SK-N-MC (cell line): ENCODE measurements around the gene FAM110D.

Experiments
- DNase-seq: peaks from one replicate; pipeline ENCODE4 v3.0.0-alpha.2; 2011; ENCODE audit warnings: low read depth, low spot score
- H3K27ac ChIP-seq: fragments of 200-600 bp; sonication (generic); 2 replicates; pipeline ENCODE4 v1.5.1; 2016; ENCODE audit warnings: mixed run types
- H3K36me3 ChIP-seq: fragments of 200-600 bp; sonication (generic); 2 replicates; pipeline ENCODE4 v1.6.1; 2017; ENCODE audit warnings: antibody characterized with exemption, low read length, mixed read lengths; ENCODE audit not compliant: insufficient read depth
- H3K4me3 ChIP-seq: fragments of 200-600 bp; sonication (generic); 2 replicates; pipeline ENCODE4 v1.5.1; 2016
- H3K9ac ChIP-seq: fragments of 200-600 bp; sonication (generic); 2 replicates; pipeline ENCODE4 v1.8.0; 2017; ENCODE audit warnings: mixed run types, mixed read lengths; ENCODE audit not compliant: insufficient read length
- H3K9me3 ChIP-seq: fragments of 200-600 bp; sonication (generic); 2 replicates; pipeline ENCODE4 v1.6.1; 2017; ENCODE audit warnings: low read depth, mild to moderate bottlenecking, antibody characterized with exemption, low read length, moderate library complexity, mixed read lengths
- EZH2 ChIP-seq: fragments of 200-600 bp; sonication (generic); IDR thresholded peaks from one replicate; pipeline ENCODE4 v1.6.1; 2017; ENCODE audit warnings: antibody characterized with exemption
- FOXP2 ChIP-seq: optimal IDR thresholded peaks from 2 replicates; pipeline ENCODE3; 2011; ENCODE audit warnings: mild to moderate bottlenecking, moderate library complexity; ENCODE audit not compliant: insufficient read depth; ENCODE audit errors: extremely low read length, control extremely low read depth
- POLR2AphosphoS5 ChIP-seq: IDR thresholded peaks from 2 replicates; pipeline ENCODE4 v1.6.1; 2012; ENCODE audit warnings: mild to moderate bottlenecking, low read depth, low read length, borderline replicate concordance

Gene FAM110D

GRCh38 chr1:26197813-26198212 is 38.9 kb downstream of the FAM110D start:
- H3K9me3 ChIP-seq: no peaks in the 10 kb centered on the region
- no peak overlapping the region for H3K27ac ChIP-seq
- no peak overlapping the region for H3K4me3 ChIP-seq
- DNase-seq: no peak
- no peak overlapping the region for H3K9ac ChIP-seq
- TF ChIP-seq POLR2AphosphoS5 (no peak), EZH2 (no peak), FOXP2 (no peak)
- no peaks in the 10 kb centered on the region for H3K36me3 ChIP-seq

GRCh38 chr1:26200413-26200812 is 41.5 kb downstream of the FAM110D start:
- Histone ChIP-seq H3K27ac (no peak overlapping the region), H3K9ac (no peak overlapping the region), H3K9me3 (no peaks in the 10 kb centered on the region), H3K4me3 (no peak overlapping the region), H3K36me3 (no peaks in the 10 kb centered on the region)
- TF ChIP-seq EZH2: no peak
- no peak for TF ChIP-seq FOXP2
- TF ChIP-seq POLR2AphosphoS5: no peak
- DNase-seq: no peak

GRCh38 chr1:26203642-26204318 is 44.9 kb downstream of the FAM110D start:
- H3K9ac ChIP-seq: no peak overlapping the region
- no peak for DNase-seq

GRCh38 chr1:26210147-26210870 is 51.4 kb downstream of the FAM110D start:
- TF ChIP-seq FOXP2: no peak
- no peak for TF ChIP-seq POLR2AphosphoS5
- TF ChIP-seq EZH2: no peak
- no peak for DNase-seq
- Histone ChIP-seq H3K27ac (no peak overlapping the region), H3K36me3 (no peaks in the 10 kb centered on the region), H3K4me3 (no peak overlapping the region), H3K9ac (no peak overlapping the region), H3K9me3 (no peaks in the 10 kb centered on the region)

More at GRCh38 chr1:26203642-26204318, 44.9 kb downstream of the FAM110D start:
- no peak for TF ChIP-seq POLR2AphosphoS5
- no peak for TF ChIP-seq FOXP2
- no peak for TF ChIP-seq EZH2
- Histone ChIP-seq H3K9me3 (no peaks in the 10 kb centered on the region), H3K27ac (no peak overlapping the region), H3K36me3 (no peaks in the 10 kb centered on the region), H3K4me3 (no peak overlapping the region)

GRCh38 chr1:26212726-26213125 is 53.8 kb downstream of the FAM110D start:
- TF ChIP-seq EZH2: no peak
- no peak for TF ChIP-seq FOXP2
- no peak for TF ChIP-seq POLR2AphosphoS5
- no peak overlapping the region for H3K4me3 ChIP-seq
- H3K9ac ChIP-seq: no peak overlapping the region
- H3K9me3 ChIP-seq: no peaks in the 10 kb centered on the region
- H3K27ac ChIP-seq: no peak overlapping the region
- DNase-seq: no peak
- no peaks in the 10 kb centered on the region for H3K36me3 ChIP-seq

GRCh38 chr1:26213335-26213905 is 54.5 kb downstream of the FAM110D start:
- H3K9ac ChIP-seq: no peak overlapping the region
- H3K27ac ChIP-seq: no peak overlapping the region
- H3K9me3 ChIP-seq: no peaks in the 10 kb centered on the region
- H3K4me3 ChIP-seq: no peak overlapping the region
- no peaks in the 10 kb centered on the region for H3K36me3 ChIP-seq
- no peak for DNase-seq
- TF ChIP-seq EZH2 (no peak), FOXP2 (no peak), POLR2AphosphoS5 (no peak)
